DND-41 (cell line): ENCODE data around the gene SLC35F3.

Source experiments
- CTCF ChIP-seq: IDR thresholded peaks from 2 replicates; pipeline ENCODE4 v1.5.1; 2012; ENCODE audit warnings: borderline replicate concordance, low read length, moderate library complexity, mild to moderate bottlenecking; ENCODE audit not compliant: poor library complexity, severe bottlenecking; ENCODE audit errors: extremely low read depth
- EZH2 ChIP-seq: IDR thresholded peaks from 3 replicates; pipeline ENCODE4 v1.6.1; 2012; ENCODE audit warnings: borderline replicate concordance, low read depth, mild to moderate bottlenecking, moderate library complexity, low read length, inconsistent platforms; ENCODE audit not compliant: severe bottlenecking

GRCh38 chr1:234107416-234108021 is 203.0 kb downstream of the SLC35F3 start:
- TF ChIP-seq EZH2 (no peak), CTCF (no peak)
